Glutamatergic neuron (in vitro differentiated cells): Measurements from ENCODE around the gene PLVAP. TPM values are rescaled to one million over a fixed set of nuclear protein-coding genes. Genes with fewer than 3 reads are reported as not detected.

ENCODE experiments used
- DNase-seq: peaks from one replicate; pipeline ENCODE4 v3.0.0; 2022
- H3K27ac Mint-ChIP-seq: one replicate; pipeline ENCODE4 v1.8.0; 2020; ENCODE audit warnings: mild to moderate bottlenecking, mixed read lengths, inconsistent platforms; ENCODE audit not compliant: unreplicated experiment
- H3K27me3 Mint-ChIP-seq: one replicate; pipeline ENCODE4 v1.8.0; 2020; ENCODE audit warnings: mild to moderate bottlenecking, moderate library complexity, mixed read lengths, inconsistent platforms; ENCODE audit not compliant: unreplicated experiment
- H3K36me3 Mint-ChIP-seq: one replicate; pipeline ENCODE4 v1.8.0; 2020; ENCODE audit warnings: mild to moderate bottlenecking, mixed read lengths, inconsistent platforms; ENCODE audit not compliant: unreplicated experiment
- H3K4me1 Mint-ChIP-seq: one replicate; pipeline ENCODE4 v1.8.0; 2020; ENCODE audit warnings: mild to moderate bottlenecking, low read depth, mixed read lengths, inconsistent platforms; ENCODE audit not compliant: unreplicated experiment
- H3K4me3 Mint-ChIP-seq: one replicate; pipeline ENCODE4 v1.8.0; 2020; ENCODE audit warnings: mild to moderate bottlenecking, mixed read lengths, inconsistent platforms; ENCODE audit not compliant: unreplicated experiment
- H3K9me3 Mint-ChIP-seq: one replicate; pipeline ENCODE4 v1.8.0; 2020; ENCODE audit warnings: mild to moderate bottlenecking, moderate library complexity, mixed read lengths, inconsistent platforms; ENCODE audit not compliant: unreplicated experiment
- total RNA-seq: library from RNA; stranded (reverse); fragmentation: NEBNext Ultra II Directional; extraction: Animal tissue kit (Norgen Biotek cat#: 25700); gene quantifications from one replicate; pipeline ENCODE4 v1.2.1, GENCODE V29; 2021; ENCODE audit not compliant: unreplicated experiment
- TF ChIP-seq, protein P1 (sequence below): fragments of 200-600 bp; sonication (generic); IDR thresholded peaks from one replicate; pipeline ENCODE4 v1.5.0; 2021; ENCODE audit not compliant: partially characterized antibody, unreplicated experiment

PLVAP gene
- total RNA-seq, 1 donor from 2014 or later, result not detected

- Mint-ChIP-seq H3K27me3 (peaks cover 2% of the 10 kb centered on the region), H3K4me1 (peaks cover 4% of the 10 kb centered on the region), H3K36me3 (no peaks in the 10 kb centered on the region), H3K9me3 (no peaks in the 10 kb centered on the region), H3K4me3 (no peak within 1 kb of the TSS), H3K27ac (no peak within 1 kb of the TSS)
- DNase-seq, result no peak
- TF ChIP-seq, protein P1, sequence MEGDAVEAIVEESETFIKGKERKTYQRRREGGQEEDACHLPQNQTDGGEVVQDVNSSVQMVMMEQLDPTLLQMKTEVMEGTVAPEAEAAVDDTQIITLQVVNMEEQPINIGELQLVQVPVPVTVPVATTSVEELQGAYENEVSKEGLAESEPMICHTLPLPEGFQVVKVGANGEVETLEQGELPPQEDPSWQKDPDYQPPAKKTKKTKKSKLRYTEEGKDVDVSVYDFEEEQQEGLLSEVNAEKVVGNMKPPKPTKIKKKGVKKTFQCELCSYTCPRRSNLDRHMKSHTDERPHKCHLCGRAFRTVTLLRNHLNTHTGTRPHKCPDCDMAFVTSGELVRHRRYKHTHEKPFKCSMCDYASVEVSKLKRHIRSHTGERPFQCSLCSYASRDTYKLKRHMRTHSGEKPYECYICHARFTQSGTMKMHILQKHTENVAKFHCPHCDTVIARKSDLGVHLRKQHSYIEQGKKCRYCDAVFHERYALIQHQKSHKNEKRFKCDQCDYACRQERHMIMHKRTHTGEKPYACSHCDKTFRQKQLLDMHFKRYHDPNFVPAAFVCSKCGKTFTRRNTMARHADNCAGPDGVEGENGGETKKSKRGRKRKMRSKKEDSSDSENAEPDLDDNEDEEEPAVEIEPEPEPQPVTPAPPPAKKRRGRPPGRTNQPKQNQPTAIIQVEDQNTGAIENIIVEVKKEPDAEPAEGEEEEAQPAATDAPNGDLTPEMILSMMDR, result no peak
These were observed 28.3 kb upstream of the PLVAP start, which contains the start of gene BST2 for GRCh38 chr19:17405250-17406045. Gene BST2 (minus strand): TSS chr19:17405630. CDS start chr19:17405575, 55 bp downstream.

- no peaks in the 10 kb centered on the region for H3K36me3 Mint-ChIP-seq
- peaks cover 4% of the 10 kb centered on the region for H3K4me1 Mint-ChIP-seq
- no peak overlapping the region for H3K4me3 Mint-ChIP-seq
- peaks cover 2% of the 10 kb centered on the region for H3K27me3 Mint-ChIP-seq
- TF ChIP-seq, protein P1, result no peak
- no peak for DNase-seq
- H3K9me3 Mint-ChIP-seq, result no peaks in the 10 kb centered on the region
- no peak overlapping the region for H3K27ac Mint-ChIP-seq
These were observed 27.6 kb upstream of the PLVAP start for GRCh38 chr19:17404621-17405249.

DNA sequence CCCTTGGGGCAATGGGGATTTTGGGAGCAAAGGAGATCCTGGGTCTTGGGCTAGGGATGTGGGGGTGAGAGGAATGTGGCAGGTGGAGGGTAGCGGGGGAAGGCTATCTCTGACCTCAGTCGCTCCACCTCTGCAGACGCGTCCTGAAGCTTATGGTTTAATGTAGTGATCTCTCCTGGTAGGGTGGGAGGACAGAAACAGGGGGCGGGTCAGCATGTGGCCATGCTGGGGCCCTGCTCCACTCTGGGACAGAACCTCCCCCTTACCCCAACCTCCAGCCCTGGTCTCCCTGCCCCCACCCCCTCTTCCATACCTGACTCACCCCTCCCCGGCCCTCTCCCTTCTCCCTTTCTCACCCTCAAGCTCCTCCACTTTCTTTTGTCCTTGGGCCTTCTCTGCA is 26.9 kb upstream of the PLVAP start:
- Mint-ChIP-seq H3K4me1 (peaks cover 4% of the 10 kb centered on the region), H3K27ac (no peak overlapping the region), H3K9me3 (no peaks in the 10 kb centered on the region), H3K36me3 (no peaks in the 10 kb centered on the region), H3K27me3 (peaks cover 2% of the 10 kb centered on the region), H3K4me3 (peak overlapping the region; percentile 52)
- DNase-seq, result no peak
- TF ChIP-seq, protein P1, result no peak

GRCh38 chr19:17402982-17403855 is 26.1 kb upstream of the PLVAP start:
- TF ChIP-seq, protein P1, result no peak
- Mint-ChIP-seq H3K9me3 (no peaks in the 10 kb centered on the region), H3K27ac (no peak overlapping the region), H3K27me3 (peaks cover 2% of the 10 kb centered on the region), H3K36me3 (no peaks in the 10 kb centered on the region), H3K4me3 (peak overlapping the region; percentile 52), H3K4me1 (peaks cover 4% of the 10 kb centered on the region)
- peak; percentile 62 for DNase-seq
